DOHH2 (cell line): ENCODE measurements around the gene LRRC39.

ENCODE experiments used
- H3F3A ChIP-seq: fragments of 200-600 bp; sonication (generic), shearing (Covaris generic); 2 replicates; pipeline ENCODE4 v1.6.0; 2016; ENCODE audit warnings: antibody characterized with exemption, mild to moderate bottlenecking; ENCODE audit not compliant: control insufficient read depth, insufficient read depth
- H3K27ac ChIP-seq: fragments of 200-600 bp; sonication (generic); 2 replicates; pipeline ENCODE4 v1.5.1; 2014; ENCODE audit warnings: low read depth, mild to moderate bottlenecking, low read length, moderate library complexity
- H3K27me3 ChIP-seq: fragments of 200-600 bp; sonication (generic); 2 replicates; pipeline ENCODE4 v1.6.1; 2014; ENCODE audit warnings: mild to moderate bottlenecking, low read length, mixed read lengths; ENCODE audit not compliant: control insufficient read depth
- H3K36me3 ChIP-seq: fragments of 200-600 bp; sonication (generic); 2 replicates; pipeline ENCODE4 v1.6.1; 2014; ENCODE audit warnings: mild to moderate bottlenecking, low read length, moderate library complexity, mixed read lengths; ENCODE audit not compliant: control insufficient read depth
- H3K4me1 ChIP-seq: fragments of 200-600 bp; sonication (generic); 2 replicates; pipeline ENCODE4 v1.6.1; 2014; ENCODE audit warnings: mild to moderate bottlenecking, low read length, mixed read lengths; ENCODE audit not compliant: control insufficient read depth
- H3K4me2 ChIP-seq: fragments of 200-600 bp; sonication (generic); 2 replicates; pipeline ENCODE4 v1.6.0; 2014; ENCODE audit warnings: mild to moderate bottlenecking, low read length, moderate library complexity
- H3K4me3 ChIP-seq: fragments of 200-600 bp; sonication (generic); 2 replicates; pipeline ENCODE4 v1.5.1; 2014; ENCODE audit warnings: mild to moderate bottlenecking, low read length, mixed read lengths
- H3K79me2 ChIP-seq: fragments of 200-600 bp; sonication (generic); 2 replicates; pipeline ENCODE4 v1.6.1; 2014; ENCODE audit warnings: mild to moderate bottlenecking, low read length, mixed read lengths; ENCODE audit not compliant: control insufficient read depth
- H3K9me2 ChIP-seq: fragments of 200-600 bp; sonication (generic); replicated peaks from 2 replicates; pipeline ENCODE4 v1.6.1; 2014; ENCODE audit warnings: mild to moderate bottlenecking, low read length, mixed read lengths; ENCODE audit not compliant: control insufficient read depth
- H3K9me3 ChIP-seq: fragments of 200-600 bp; sonication (generic); 2 replicates; pipeline ENCODE4 v1.6.1; 2014; ENCODE audit warnings: antibody characterized with exemption, low read length, mixed read lengths; ENCODE audit not compliant: control insufficient read depth, insufficient read depth
- H4K20me1 ChIP-seq: fragments of 200-600 bp; sonication (generic); 2 replicates; pipeline ENCODE4 v1.6.0; 2014; ENCODE audit warnings: low read depth, mild to moderate bottlenecking, antibody characterized with exemption, low read length, moderate library complexity; ENCODE audit not compliant: control insufficient read depth, insufficient read depth
- EZH2phosphoT487 ChIP-seq: fragments of 200-600 bp; sonication (generic); IDR thresholded peaks from 2 replicates; pipeline ENCODE4 v1.6.1; 2017; ENCODE audit warnings: borderline replicate concordance, mild to moderate bottlenecking, antibody characterized with exemption, low read length, moderate library complexity, mixed read lengths
- TF ChIP-seq, protein P1 (sequence below): fragments of 200-600 bp; sonication (generic); IDR thresholded peaks from one replicate; pipeline ENCODE4 v1.5.1; 2014; ENCODE audit warnings: antibody characterized with exemption, mild to moderate bottlenecking, low read depth, low read length; ENCODE audit not compliant: poor library complexity, severe bottlenecking

LRRC39 gene

DNA sequence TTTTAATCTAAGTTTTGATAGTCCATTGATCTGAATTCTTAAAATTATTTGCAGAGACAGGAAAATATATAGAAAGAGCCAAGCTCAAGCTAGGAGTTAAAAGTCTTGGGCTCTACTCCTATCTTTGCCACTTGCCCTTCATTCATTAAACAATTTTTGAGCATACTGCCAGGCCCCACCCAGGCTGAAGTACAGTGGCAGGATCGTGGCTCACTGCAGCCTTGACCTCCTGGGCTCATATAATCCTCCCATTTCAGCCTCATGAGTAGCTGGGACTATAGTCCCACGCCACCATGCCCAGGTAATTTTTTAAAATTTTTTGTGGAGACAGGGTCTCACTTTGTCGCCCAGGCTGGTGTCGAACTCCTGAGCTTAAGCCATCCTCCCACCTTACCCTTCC lies 36.9 kb downstream of the LRRC39 start:
- Histone ChIP-seq H3K4me3 (no peak overlapping the region), H4K20me1 (no peaks in the 10 kb centered on the region), H3K4me2 (no peak overlapping the region), H3K27ac (no peak overlapping the region), H3F3A (0 out of 2 replicates have a peak, but pooled peaks cover 2% of the 10 kb centered on the region), H3K36me3 (peaks cover 97% of the 10 kb centered on the region), H3K4me1 (no peaks in the 10 kb centered on the region), H3K9me3 (no peaks in the 10 kb centered on the region), H3K27me3 (no peaks in the 10 kb centered on the region), H3K9me2 (no peaks in the 10 kb centered on the region), H3K79me2 (0 out of 2 replicates have a peak, but pooled peaks cover 3% of the 10 kb centered on the region)
- TF ChIP-seq, protein P1, sequence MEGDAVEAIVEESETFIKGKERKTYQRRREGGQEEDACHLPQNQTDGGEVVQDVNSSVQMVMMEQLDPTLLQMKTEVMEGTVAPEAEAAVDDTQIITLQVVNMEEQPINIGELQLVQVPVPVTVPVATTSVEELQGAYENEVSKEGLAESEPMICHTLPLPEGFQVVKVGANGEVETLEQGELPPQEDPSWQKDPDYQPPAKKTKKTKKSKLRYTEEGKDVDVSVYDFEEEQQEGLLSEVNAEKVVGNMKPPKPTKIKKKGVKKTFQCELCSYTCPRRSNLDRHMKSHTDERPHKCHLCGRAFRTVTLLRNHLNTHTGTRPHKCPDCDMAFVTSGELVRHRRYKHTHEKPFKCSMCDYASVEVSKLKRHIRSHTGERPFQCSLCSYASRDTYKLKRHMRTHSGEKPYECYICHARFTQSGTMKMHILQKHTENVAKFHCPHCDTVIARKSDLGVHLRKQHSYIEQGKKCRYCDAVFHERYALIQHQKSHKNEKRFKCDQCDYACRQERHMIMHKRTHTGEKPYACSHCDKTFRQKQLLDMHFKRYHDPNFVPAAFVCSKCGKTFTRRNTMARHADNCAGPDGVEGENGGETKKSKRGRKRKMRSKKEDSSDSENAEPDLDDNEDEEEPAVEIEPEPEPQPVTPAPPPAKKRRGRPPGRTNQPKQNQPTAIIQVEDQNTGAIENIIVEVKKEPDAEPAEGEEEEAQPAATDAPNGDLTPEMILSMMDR: no peak
- no peak for TF ChIP-seq EZH2phosphoT487

DNA sequence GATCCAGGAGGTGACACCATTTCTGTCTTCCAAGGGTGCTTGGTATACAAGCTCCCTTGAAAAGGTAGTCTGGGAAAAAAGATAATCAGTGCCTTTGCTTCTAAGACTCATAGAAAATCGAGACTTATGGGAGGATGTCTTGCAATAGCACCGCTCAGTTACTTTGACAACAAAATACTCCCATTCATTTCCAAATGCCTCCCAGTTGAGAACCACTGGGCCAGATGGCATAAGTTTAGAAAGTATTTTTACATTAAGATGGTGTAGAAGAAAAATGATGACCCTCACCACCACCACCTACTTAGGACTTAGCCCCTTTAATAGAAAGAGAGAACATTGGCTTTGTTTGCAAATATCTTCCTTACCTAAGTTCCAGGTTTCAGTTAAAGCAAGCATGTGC lies 40.5 kb downstream of the LRRC39 start:
- Histone ChIP-seq H3K27ac (no peak overlapping the region), H3K79me2 (peaks cover 36% of the 10 kb centered on the region), H3K27me3 (no peaks in the 10 kb centered on the region), H3K9me2 (no peaks in the 10 kb centered on the region), H3K4me2 (no peak overlapping the region), H3K4me1 (peaks cover 9% of the 10 kb centered on the region), H3K9me3 (no peaks in the 10 kb centered on the region), H3F3A (no peaks in the 10 kb centered on the region), H4K20me1 (no peaks in the 10 kb centered on the region), H3K4me3 (no peak overlapping the region), H3K36me3 (peaks cover 72% of the 10 kb centered on the region)
- TF ChIP-seq, protein P1: no peak
- TF ChIP-seq EZH2phosphoT487: no peak

- Histone ChIP-seq H3K27ac (no peak overlapping the region), H3K4me2 (peak overlapping the region; percentile 90), H3K9me3 (no peaks in the 10 kb centered on the region), H3K79me2 (peaks cover 63% of the 10 kb centered on the region), H3K4me1 (peaks cover 31% of the 10 kb centered on the region), H3K9me2 (no peaks in the 10 kb centered on the region), H4K20me1 (no peaks in the 10 kb centered on the region), H3K4me3 (peak overlapping the region; percentile 83), H3F3A (no peaks in the 10 kb centered on the region), H3K36me3 (peaks cover 54% of the 10 kb centered on the region), H3K27me3 (no peaks in the 10 kb centered on the region)
- TF ChIP-seq EZH2phosphoT487: no peak
- TF ChIP-seq, protein P1: no peak
Observed at GRCh38 chr1:100134872-100135271, 43.2 kb downstream of the LRRC39 start.
